Tibial nerve (tissue), 4 donors: ENCODE results near the gene KSR1. TPM values are rescaled to one million over a fixed set of nuclear protein-coding genes. Genes with fewer than 3 reads are reported as not detected.
"Not testable (repeated sequence)": the region's sequence is repeated elsewhere in the genome, so short reads cannot be mapped to it uniquely, and the experiment has no call there.

ENCODE experiments used
- DNase-seq, 2 donors: peaks; one replicate each; pipeline ENCODE4 v3.0.0-alpha.2; 2019; ENCODE audit warnings: low spot score in 2 of 2
- H3K27ac ChIP-seq, 4 donors: fragments of 200-600 bp; sonication (generic) in 3 of 4; one replicate each; pipeline ENCODE4 v1.5.1; 2017 to 2019; ENCODE audit warnings: mild to moderate bottlenecking in 1 of 4
- H3K27me3 ChIP-seq, 2 donors: fragments of 200-600 bp; sonication (generic) in 1 of 2; one replicate each; pipeline versions ENCODE4 v1.5.1 to v1.6.0; 2017 to 2019
- H3K36me3 ChIP-seq, 3 donors: fragments of 200-600 bp; sonication (generic); one replicate each; pipeline ENCODE4 v1.5.1; 2018 to 2019
- H3K4me1 ChIP-seq, 4 donors: fragments of 200-600 bp; sonication (generic) in 3 of 4; one replicate each; pipeline ENCODE4 v1.5.1; 2017 to 2019
- H3K4me3 ChIP-seq, 4 donors: fragments of 200-600 bp; sonication (generic) in 3 of 4; one replicate each; pipeline ENCODE4 v1.5.1; 2017 to 2019; ENCODE audit warnings: mild to moderate bottlenecking in 1 of 4, moderate library complexity in 1 of 4
- H3K9me3 ChIP-seq, 4 donors: fragments of 200-600 bp; sonication (generic) in 3 of 4; one replicate each; pipeline ENCODE4 v1.5.1; 2017 to 2019
- EP300 ChIP-seq, 2 donors: sonication (generic); formaldehyde crosslinking; IDR thresholded peaks; one replicate each; pipeline ENCODE4 v1.6.1; 2017; ENCODE audit warnings: antibody characterized with exemption in 2 of 2, mild to moderate bottlenecking in 1 of 2
- POLR2A ChIP-seq, 2 donors: fragments of 450-650 bp; IDR thresholded peaks; one replicate each; pipeline ENCODE4 v1.6.1; 2017; ENCODE audit warnings: antibody characterized with exemption in 2 of 2, mild to moderate bottlenecking in 2 of 2, moderate library complexity in 2 of 2
- whole genome bisulfite sequencing, 2 donors: methylation state at CpG; one replicate each; pipeline ENCODE4 v1.1.5; 2018; 5-methylcytosine and 5-hydroxymethylcytosine counted together
- small RNA-seq: library from RNA; depleted of rRNA; stranded (forward); fragments of <200 nt; gene quantifications from one replicate; pipeline ENCODE3, GENCODE V24; 2016
- total RNA-seq, 4 donors: library from RNA; depleted of rRNA; stranded (reverse); fragments of >200 nt; gene quantifications; one replicate each; pipeline ENCODE4 v1.1.0, GENCODE V29; 2016
- TF ChIP-seq, protein P1 (sequence below), 5 experiments: fragments of 200-600 bp in 3 of 5; fragments of 450-650 bp in 2 of 5; sonication (generic) in 3 of 5; IDR thresholded peaks; one replicate each; pipeline ENCODE4 v1.5.1; 2016 to 2019; ENCODE audit warnings: antibody characterized with exemption in 5 of 5, mild to moderate bottlenecking in 3 of 5, moderate library complexity in 2 of 5

The KSR1 gene
- total RNA-seq, 4 donors from 2014 or later = 45.1 to 110 (median 54.2) TPM

DNA sequence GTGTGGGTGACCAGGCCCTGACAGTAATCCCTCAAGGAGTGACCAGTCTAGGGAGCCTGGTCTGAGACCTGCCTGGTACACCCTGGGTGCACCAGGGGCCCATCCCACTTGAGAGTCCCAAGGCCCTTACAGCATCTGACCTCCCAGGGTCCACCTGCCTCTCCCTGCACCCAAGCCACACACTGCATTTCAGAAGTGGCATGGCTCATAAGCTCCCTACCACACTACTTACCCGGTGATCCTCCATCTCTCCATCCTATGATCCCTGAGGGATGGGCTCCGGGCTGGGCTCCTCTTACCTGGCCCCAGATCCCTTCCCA, 215.3 kb downstream of the KSR1 start:
- WGBS, 2 donors = 85 to 87% methylated on average over 2 of the region's 2 CpGs
- no peaks in the 10 kb centered on the region for H3K4me1 ChIP-seq

DNA sequence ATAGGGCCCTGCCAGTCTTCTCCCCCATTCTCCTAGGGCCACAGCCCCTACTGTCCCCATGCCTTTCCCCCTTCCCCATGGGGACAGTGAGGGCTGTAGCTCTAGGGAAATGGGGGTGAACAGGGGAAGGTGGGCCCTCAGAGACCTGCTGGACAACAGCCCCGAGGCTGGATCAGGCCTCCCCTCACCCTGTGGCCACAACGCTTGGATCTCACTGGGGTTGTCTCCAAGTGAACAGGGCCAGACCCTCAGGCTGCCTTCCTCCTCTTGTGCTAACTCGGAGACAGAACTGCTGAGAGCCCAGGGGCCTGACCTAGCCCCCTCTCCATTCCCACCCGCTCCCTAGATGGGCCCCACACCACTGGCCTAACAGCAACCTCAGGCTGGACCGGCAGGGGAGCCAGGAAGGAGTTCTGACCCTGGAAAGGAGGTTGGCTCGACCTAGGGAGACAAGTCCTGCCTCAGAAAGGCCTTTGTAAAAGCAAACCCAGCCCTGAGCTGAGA, 215.8 kb downstream of the KSR1 start:
- H3K4me1 ChIP-seq, H3K4me3 ChIP-seq, DNase-seq, H3K27ac ChIP-seq, H3K27me3 ChIP-seq, H3K9me3 ChIP-seq, H3K36me3 ChIP-seq: not testable (repeated sequence)
- 51 to 59% methylated on average over 6 of the region's 6 CpGs for WGBS, 2 donors

More for the DNA sequence above, 215.3 kb downstream of the KSR1 start:
- Histone ChIP-seq H3K27ac (no peak overlapping the region), H3K9me3 (no peaks in the 10 kb centered on the region), H3K4me3 (no peak overlapping the region), H3K36me3 (no peaks in the 10 kb centered on the region), H3K27me3 (no peaks in the 10 kb centered on the region)
- TF ChIP-seq POLR2A (IDR thresholded peaks at IDR 0.05) (no peak), EP300 (IDR thresholded peaks at IDR 0.05) (no peak)
- TF ChIP-seq, protein P1, sequence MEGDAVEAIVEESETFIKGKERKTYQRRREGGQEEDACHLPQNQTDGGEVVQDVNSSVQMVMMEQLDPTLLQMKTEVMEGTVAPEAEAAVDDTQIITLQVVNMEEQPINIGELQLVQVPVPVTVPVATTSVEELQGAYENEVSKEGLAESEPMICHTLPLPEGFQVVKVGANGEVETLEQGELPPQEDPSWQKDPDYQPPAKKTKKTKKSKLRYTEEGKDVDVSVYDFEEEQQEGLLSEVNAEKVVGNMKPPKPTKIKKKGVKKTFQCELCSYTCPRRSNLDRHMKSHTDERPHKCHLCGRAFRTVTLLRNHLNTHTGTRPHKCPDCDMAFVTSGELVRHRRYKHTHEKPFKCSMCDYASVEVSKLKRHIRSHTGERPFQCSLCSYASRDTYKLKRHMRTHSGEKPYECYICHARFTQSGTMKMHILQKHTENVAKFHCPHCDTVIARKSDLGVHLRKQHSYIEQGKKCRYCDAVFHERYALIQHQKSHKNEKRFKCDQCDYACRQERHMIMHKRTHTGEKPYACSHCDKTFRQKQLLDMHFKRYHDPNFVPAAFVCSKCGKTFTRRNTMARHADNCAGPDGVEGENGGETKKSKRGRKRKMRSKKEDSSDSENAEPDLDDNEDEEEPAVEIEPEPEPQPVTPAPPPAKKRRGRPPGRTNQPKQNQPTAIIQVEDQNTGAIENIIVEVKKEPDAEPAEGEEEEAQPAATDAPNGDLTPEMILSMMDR (IDR thresholded peaks at IDR 0.05) = no peak
- no peak for DNase-seq

DNA sequence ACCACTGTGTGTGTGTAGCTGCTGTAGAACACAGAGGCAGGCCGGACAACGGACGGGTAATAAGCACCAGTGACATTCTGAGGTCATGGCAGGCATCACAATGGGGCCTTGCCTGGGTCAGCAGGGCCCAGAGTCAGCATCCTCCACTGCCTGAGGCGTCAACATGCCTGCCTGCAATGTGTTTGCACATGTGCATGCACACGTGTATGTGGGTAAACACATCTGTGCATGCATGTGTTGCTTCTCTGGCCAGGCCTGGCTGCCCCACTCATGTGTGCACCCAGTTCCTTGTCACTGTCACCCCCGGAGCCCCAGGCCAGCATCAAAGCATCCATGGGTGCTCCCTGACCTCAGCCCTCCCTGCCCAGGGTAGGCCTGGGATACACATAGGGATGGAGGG, 218.1 kb downstream of the KSR1 start:
- 77 to 84% methylated on average over 6 of the region's 6 CpGs for WGBS, 2 donors
- no peak for DNase-seq

More for the DNA sequence above, 218.1 kb downstream of the KSR1 start:
- Histone ChIP-seq H3K4me1 (no peaks in the 10 kb centered on the region), H3K36me3 (no peaks in the 10 kb centered on the region), H3K9me3 (no peaks in the 10 kb centered on the region), H3K4me3 (no peak overlapping the region), H3K27ac (no peak overlapping the region), H3K27me3 (no peaks in the 10 kb centered on the region)
- TF ChIP-seq, protein P1 (IDR thresholded peaks at IDR 0.05) = no peak
- no peak for TF ChIP-seq EP300 (IDR thresholded peaks at IDR 0.05)
- no peak for TF ChIP-seq POLR2A (IDR thresholded peaks at IDR 0.05)

Small RNA genes lying within 50 kb of the gene (small RNA-seq; reads per million reads assigned to genes)
- not detected for gene AC015688.5

Other genes with a start within 250 kb of the KSR1 start
- 100 to 1,000 TPM; 201 to 225 (median 213) TPM for gene WSB1, start 162.3 kb upstream of the KSR1 start, total RNA-seq
- 10 to 100 TPM; 11.9 to 73.5 (median 20.7) TPM for gene LGALS9, start 174.7 kb downstream of the KSR1 start, total RNA-seq